Stimulated activated CD4-positive, alpha-beta T cell treated with anti-CD3 and anti-CD28 coated beads, Interleukin-1b, Interleukin-23, amount 100 ng/mL, for 1 hour (primary cell): Measurements from ENCODE around the gene APLN.

Experiments
- DNase-seq, 2 donors: peaks; one replicate each; pipeline ENCODE4 v3.0.0-alpha.2; 2020; ENCODE audit warnings: low read depth in 2 of 2

The APLN gene

GRCh38 chrX:129654652-129655546 lies at the start of gene APLN:
APLN (minus strand) TSS chrX:129654956; CDS start chrX:129654630, 326 bp downstream.
- DNase-seq: no peak

GRCh38 chrX:129704491-129704890 lies 49.7 kb upstream of the APLN start:
- DNase-seq: no peak

GRCh38 chrX:129701624-129702069 lies 46.9 kb upstream of the APLN start:
- no peak for DNase-seq

- DNase-seq: no peak
These were observed 45.8 kb upstream of the APLN start for GRCh38 chrX:129700536-129700935.

- DNase-seq: no peak
These were observed 43.4 kb upstream of the APLN start for GRCh38 chrX:129698150-129698549.

- no peak for DNase-seq
These were observed 42.6 kb upstream of the APLN start for GRCh38 chrX:129697204-129697829.

GRCh38 chrX:129696463-129697155 lies 41.9 kb upstream of the APLN start:
- DNase-seq: no peak

- DNase-seq: no peak
These were observed 41.2 kb upstream of the APLN start for GRCh38 chrX:129695937-129696336.

- no peak for DNase-seq
These were observed 40.8 kb upstream of the APLN start for GRCh38 chrX:129695535-129695934.

- no peak for DNase-seq
These were observed 40.0 kb upstream of the APLN start for GRCh38 chrX:129694805-129695204.

- DNase-seq: no peak
These were observed 38.6 kb upstream of the APLN start for GRCh38 chrX:129693354-129693753.

- DNase-seq: no peak
These were observed 35.7 kb upstream of the APLN start for GRCh38 chrX:129690435-129690834.

- DNase-seq: no peak
These were observed 35.0 kb upstream of the APLN start for GRCh38 chrX:129689796-129690195.

GRCh38 chrX:129688097-129688496 lies 33.3 kb upstream of the APLN start:
- DNase-seq: no peak

GRCh38 chrX:129686422-129686948 lies 31.7 kb upstream of the APLN start:
- no peak for DNase-seq

- no peak for DNase-seq
These were observed 28.2 kb upstream of the APLN start for GRCh38 chrX:129682979-129683378.

GRCh38 chrX:129679901-129680300 lies 25.1 kb upstream of the APLN start:
- DNase-seq: no peak

GRCh38 chrX:129678614-129679195 lies 23.9 kb upstream of the APLN start:
- DNase-seq: no peak

- DNase-seq: no peak
These were observed 12.7 kb upstream of the APLN start for GRCh38 chrX:129667412-129667811.

- no peak for DNase-seq
These were observed 11.3 kb upstream of the APLN start for GRCh38 chrX:129665916-129666644.

- DNase-seq: no peak
These were observed 8.4 kb upstream of the APLN start for GRCh38 chrX:129663171-129663570.
